Measurements from ENCODE around the gene GALNT10. TPM values are rescaled to one million over a fixed set of nuclear protein-coding genes. Genes with fewer than 3 reads are reported as not detected.

Gene GALNT10
- total RNA-seq, 1 donor from 2014 or later: 93.8 TPM

GRCh38 chr5:154320224-154321089 is 129.9 kb downstream of the GALNT10 start:
- intact Hi-C loops (cut with DNase I): no loop called here
- no peaks in the 10 kb centered on the region for H3K9me3 ChIP-seq
- H3K27me3 ChIP-seq: no peaks in the 10 kb centered on the region
- TF ChIP-seq, protein P1, sequence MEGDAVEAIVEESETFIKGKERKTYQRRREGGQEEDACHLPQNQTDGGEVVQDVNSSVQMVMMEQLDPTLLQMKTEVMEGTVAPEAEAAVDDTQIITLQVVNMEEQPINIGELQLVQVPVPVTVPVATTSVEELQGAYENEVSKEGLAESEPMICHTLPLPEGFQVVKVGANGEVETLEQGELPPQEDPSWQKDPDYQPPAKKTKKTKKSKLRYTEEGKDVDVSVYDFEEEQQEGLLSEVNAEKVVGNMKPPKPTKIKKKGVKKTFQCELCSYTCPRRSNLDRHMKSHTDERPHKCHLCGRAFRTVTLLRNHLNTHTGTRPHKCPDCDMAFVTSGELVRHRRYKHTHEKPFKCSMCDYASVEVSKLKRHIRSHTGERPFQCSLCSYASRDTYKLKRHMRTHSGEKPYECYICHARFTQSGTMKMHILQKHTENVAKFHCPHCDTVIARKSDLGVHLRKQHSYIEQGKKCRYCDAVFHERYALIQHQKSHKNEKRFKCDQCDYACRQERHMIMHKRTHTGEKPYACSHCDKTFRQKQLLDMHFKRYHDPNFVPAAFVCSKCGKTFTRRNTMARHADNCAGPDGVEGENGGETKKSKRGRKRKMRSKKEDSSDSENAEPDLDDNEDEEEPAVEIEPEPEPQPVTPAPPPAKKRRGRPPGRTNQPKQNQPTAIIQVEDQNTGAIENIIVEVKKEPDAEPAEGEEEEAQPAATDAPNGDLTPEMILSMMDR (IDR thresholded peaks at IDR 0.05): no peak
- H3K4me1 ChIP-seq: no peaks in the 10 kb centered on the region
- peaks cover 11% of the 10 kb centered on the region for H3K36me3 ChIP-seq
- ATAC-seq: no peak
- H3K4me3 ChIP-seq: no peak overlapping the region
- no peak for DNase-seq
- no peak overlapping the region for H3K27ac ChIP-seq

- Histone ChIP-seq H3K4me1 (no peaks in the 10 kb centered on the region), H3K9me3 (no peaks in the 10 kb centered on the region), H3K36me3 (peaks cover 11% of the 10 kb centered on the region), H3K27me3 (no peaks in the 10 kb centered on the region), H3K4me3 (no peak overlapping the region), H3K27ac (no peak overlapping the region)
- ATAC-seq (no peak), DNase-seq (no peak)
- intact Hi-C loops (cut with DNase I): no loop called here
- TF ChIP-seq, protein P1 (IDR thresholded peaks at IDR 0.05): no peak
Measured at GRCh38 chr5:154321546-154321945, 131.0 kb downstream of the GALNT10 start.

DNA sequence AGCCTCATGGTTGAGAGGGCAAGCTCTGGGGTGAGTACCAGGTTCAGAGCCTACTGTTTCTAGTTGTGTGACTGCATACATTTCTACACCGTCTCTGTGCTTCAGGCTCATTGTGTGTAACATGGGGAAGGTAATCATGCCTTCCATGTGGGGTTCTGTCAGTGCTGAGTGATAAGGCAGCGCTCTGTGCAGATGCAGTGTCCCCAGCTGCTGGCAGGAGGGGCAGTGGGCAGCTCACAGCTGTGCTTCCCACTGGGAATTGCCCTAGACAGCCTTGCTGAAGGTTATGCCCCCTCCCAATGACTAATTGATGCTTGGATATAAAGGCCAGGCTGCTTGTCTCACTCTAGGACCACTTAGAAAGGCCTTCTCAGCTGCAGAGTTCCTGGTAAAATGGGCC is 133.5 kb downstream of the GALNT10 start:
- Histone ChIP-seq H3K27me3 (no peaks in the 10 kb centered on the region), H3K9me3 (no peaks in the 10 kb centered on the region), H3K36me3 (peaks cover 11% of the 10 kb centered on the region), H3K4me1 (no peaks in the 10 kb centered on the region), H3K4me3 (no peak overlapping the region), H3K27ac (no peak overlapping the region)
- TF ChIP-seq, protein P1 (IDR thresholded peaks at IDR 0.05): no peak
- no peak for DNase-seq
- ATAC-seq: no peak
- intact Hi-C loops (cut with DNase I): no loop called here

DNA sequence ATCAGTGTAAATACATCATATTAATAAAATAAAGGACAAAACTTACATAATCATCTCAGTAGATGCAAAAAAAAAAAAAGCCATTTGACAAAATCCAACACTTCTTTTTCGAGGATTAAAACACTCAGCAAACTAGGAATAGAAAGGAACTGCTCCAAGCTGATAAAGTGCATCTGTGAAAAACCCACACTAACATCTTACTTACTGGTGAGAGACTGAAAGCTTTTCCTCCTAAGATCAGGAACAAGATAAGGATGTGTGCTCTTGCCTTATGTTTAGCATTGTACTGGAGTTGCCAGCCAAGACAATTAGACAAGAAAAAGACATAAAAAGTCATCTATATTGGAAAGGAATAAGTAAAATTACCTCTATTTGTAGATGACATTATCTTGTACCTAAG is 135.0 kb downstream of the GALNT10 start:
- ATAC-seq (no peak), DNase-seq (no peak)
- TF ChIP-seq, protein P1 (IDR thresholded peaks at IDR 0.05): no peak
- intact Hi-C loops (cut with DNase I): no loop called here
- Histone ChIP-seq H3K4me1 (no peaks in the 10 kb centered on the region), H3K9me3 (no peaks in the 10 kb centered on the region), H3K27me3 (no peaks in the 10 kb centered on the region), H3K27ac (no peak overlapping the region), H3K36me3 (peaks cover 24% of the 10 kb centered on the region), H3K4me3 (no peak overlapping the region)

DNA sequence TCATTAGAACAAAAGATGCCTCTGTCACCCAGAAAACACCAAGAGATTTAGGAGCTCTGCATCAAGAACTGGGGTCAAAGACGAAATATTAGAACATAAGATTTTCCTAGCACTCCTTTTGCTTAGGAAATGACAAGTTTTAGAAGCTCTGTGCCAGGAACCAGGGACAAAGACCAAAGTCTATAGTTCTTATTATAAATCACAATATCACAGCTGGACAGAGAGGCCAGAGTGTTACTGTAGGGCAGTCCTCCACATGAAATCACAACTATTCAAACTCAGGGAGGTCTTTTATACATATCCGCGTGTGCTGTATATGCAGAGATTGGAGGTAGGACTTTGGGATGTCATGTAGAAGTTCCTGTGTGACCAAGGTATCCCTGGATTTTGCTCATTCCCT is 138.5 kb downstream of the GALNT10 start:
- Histone ChIP-seq H3K4me3 (no peak overlapping the region), H3K9me3 (no peaks in the 10 kb centered on the region), H3K4me1 (no peaks in the 10 kb centered on the region), H3K27ac (no peak overlapping the region), H3K36me3 (peaks cover 47% of the 10 kb centered on the region), H3K27me3 (no peaks in the 10 kb centered on the region)
- ATAC-seq (no peak), DNase-seq (no peak)
- TF ChIP-seq, protein P1 (IDR thresholded peaks at IDR 0.05): no peak
- intact Hi-C loops (cut with DNase I): no loop called here

Measured in upper lobe of right lung (tissue), 1 donor.